Measurements from ENCODE around the gene TANC1.

The TANC1 gene

DNA sequence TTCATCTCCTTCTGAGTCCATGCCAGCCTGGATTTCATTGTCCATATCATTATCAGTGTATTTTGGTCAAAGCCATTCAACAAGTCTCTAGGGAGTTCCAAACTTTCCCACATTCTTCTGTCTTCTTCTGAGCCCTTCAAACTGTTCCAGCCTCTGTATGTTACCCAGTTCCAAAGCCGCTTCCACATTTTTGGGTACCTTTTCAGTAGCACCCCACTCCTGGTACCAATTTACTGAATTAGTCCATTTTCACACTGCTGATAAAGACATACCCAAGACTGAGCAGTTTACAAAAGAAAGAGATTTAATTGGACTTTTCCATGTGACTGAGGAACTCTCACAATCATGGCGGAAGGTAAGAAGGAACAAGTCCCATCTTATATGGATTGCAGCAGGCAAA, 47.4 kb downstream of the TANC1 start:
- WGBS, 2 donors (ENCODE audit: extremely low coverage in 2 of 2, insufficient read length in 2 of 2, insufficient replicate concordance in 1 of 2) = no CpG with 5 or more reads among the region's 2 CpGs
- Histone ChIP-seq H3K36me3 (replicated peaks in 1 of 2; ENCODE audit: control insufficient read depth in 2 of 2, insufficient read depth in 2 of 2, low read length in 2 of 2) (peaks cover 0 to 16% of the 10 kb centered on the region in 2 donors), H3K18ac (ENCODE audit: low read length) (no peak overlapping the region), H4K91ac (ENCODE audit: low read depth, low read length, poor library complexity) (no peak overlapping the region), H2AK5ac (ENCODE audit: low read depth, low read length) (no peak overlapping the region), H2AFZ (ENCODE audit: low read length) (no peak overlapping the region), H3K27ac (replicated peaks; ENCODE audit: low read length) (no peak overlapping the region), H3K79me1 (ENCODE audit: low read depth, low read length) (no peaks in the 10 kb centered on the region), H3K23ac (ENCODE audit: low read depth, low read length, poor library complexity) (no peak overlapping the region), H4K8ac (ENCODE audit: low read depth, low read length) (no peak overlapping the region), H3K4me3 (ENCODE audit: low read length in 2 of 2) (no peak overlapping the region), H3K27me3 (ENCODE audit: control insufficient read depth in 3 of 3, insufficient read depth in 3 of 3, low read depth in 1 of 3, low read length in 3 of 3) (peaks cover 0 to 3% (median 0%) of the 10 kb centered on the region in 3 experiments), H3K4me2 (ENCODE audit: insufficient read depth, low read length, poor library complexity, severe bottlenecking) (no peak overlapping the region), H3K9me3 (replicated peaks in 1 of 2; ENCODE audit: control insufficient read depth in 2 of 2, insufficient read depth in 1 of 2, low read depth in 1 of 2, low read length in 2 of 2) (peaks cover 5 to 33% of the 10 kb centered on the region in 2 donors), H3K9ac (ENCODE audit: low read depth, low read length, poor library complexity) (no peak overlapping the region), H2BK5ac (ENCODE audit: low read length) (no peak overlapping the region), H3K14ac (ENCODE audit: low read length) (no peak overlapping the region), H3K4me1 (ENCODE audit: control insufficient read depth in 2 of 2, insufficient read depth in 1 of 2, low read depth in 1 of 2, low read length in 2 of 2) (no peaks in the 10 kb centered on the region), H2BK15ac (ENCODE audit: low read length) (no peak overlapping the region), H3K4ac (ENCODE audit: low read length) (no peak overlapping the region), H2BK12ac (ENCODE audit: low read length) (no peak overlapping the region), H2BK120ac (ENCODE audit: low read depth, low read length) (no peak overlapping the region)
- no peak for DNase-seq (ENCODE audit: low spot score)

DNA sequence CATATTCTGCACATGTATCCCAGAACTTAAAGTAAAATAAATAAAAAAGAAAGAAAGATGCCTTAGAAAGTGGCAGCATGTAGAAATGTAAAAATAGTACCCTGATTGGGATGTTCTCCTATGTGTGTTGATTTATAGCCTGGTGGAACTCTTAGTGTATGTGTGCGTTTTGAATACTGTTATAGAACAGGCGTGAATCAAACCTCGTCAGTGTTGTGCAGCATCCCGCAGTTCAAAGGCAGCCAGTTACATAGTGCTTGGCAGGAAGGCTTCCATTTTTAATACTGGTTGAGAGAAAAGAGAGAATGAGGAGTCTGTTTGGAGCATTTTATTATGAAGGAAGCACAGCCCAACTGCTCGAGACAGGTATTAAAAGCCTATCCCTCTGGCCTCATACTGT, 49.4 kb downstream of the TANC1 start:
- no CpG with 5 or more reads among the region's 5 CpGs for WGBS, 2 donors (ENCODE audit: extremely low coverage in 2 of 2, insufficient read length in 2 of 2, insufficient replicate concordance in 1 of 2)
- H2BK5ac ChIP-seq (ENCODE audit: low read length) = no peak overlapping the region
- H3K4me1 ChIP-seq (ENCODE audit: control insufficient read depth in 2 of 2, insufficient read depth in 1 of 2, low read depth in 1 of 2, low read length in 2 of 2) = no peaks in the 10 kb centered on the region
- no peak overlapping the region for H2BK120ac ChIP-seq (ENCODE audit: low read depth, low read length)
- H3K4me3 ChIP-seq (ENCODE audit: low read length in 2 of 2) = no peak overlapping the region
- no peak overlapping the region for H3K27ac ChIP-seq (replicated peaks; ENCODE audit: low read length)
- H2BK12ac ChIP-seq (ENCODE audit: low read length) = no peak overlapping the region
- H3K14ac ChIP-seq (ENCODE audit: low read length) = no peak overlapping the region
- H3K23ac ChIP-seq (ENCODE audit: low read depth, low read length, poor library complexity) = no peak overlapping the region
- H3K9me3 ChIP-seq (replicated peaks in 1 of 2; ENCODE audit: control insufficient read depth in 2 of 2, insufficient read depth in 1 of 2, low read depth in 1 of 2, low read length in 2 of 2) = peaks cover 5 to 33% of the 10 kb centered on the region in 2 donors
- no peak overlapping the region for H3K4ac ChIP-seq (ENCODE audit: low read length)
- H3K27me3 ChIP-seq (ENCODE audit: control insufficient read depth in 3 of 3, insufficient read depth in 3 of 3, low read depth in 1 of 3, low read length in 3 of 3) = peaks cover 0 to 3% (median 0%) of the 10 kb centered on the region in 3 experiments
- H2BK15ac ChIP-seq (ENCODE audit: low read length) = no peak overlapping the region
- H3K79me1 ChIP-seq (ENCODE audit: low read depth, low read length) = no peaks in the 10 kb centered on the region
- H4K91ac ChIP-seq (ENCODE audit: low read depth, low read length, poor library complexity) = no peak overlapping the region
- H3K4me2 ChIP-seq (ENCODE audit: insufficient read depth, low read length, poor library complexity, severe bottlenecking) = no peak overlapping the region
- H3K18ac ChIP-seq (ENCODE audit: low read length) = no peak overlapping the region
- H2AK5ac ChIP-seq (ENCODE audit: low read depth, low read length) = no peak overlapping the region
- peaks cover 0 to 6% of the 10 kb centered on the region in 2 donors for H3K36me3 ChIP-seq (replicated peaks in 1 of 2; ENCODE audit: control insufficient read depth in 2 of 2, insufficient read depth in 2 of 2, low read length in 2 of 2)
- H4K8ac ChIP-seq (ENCODE audit: low read depth, low read length) = no peak overlapping the region
- H2AFZ ChIP-seq (ENCODE audit: low read length) = no peak overlapping the region
- no peak overlapping the region for H3K9ac ChIP-seq (ENCODE audit: low read depth, low read length, poor library complexity)
- DNase-seq (ENCODE audit: low spot score) = no peak

DNA sequence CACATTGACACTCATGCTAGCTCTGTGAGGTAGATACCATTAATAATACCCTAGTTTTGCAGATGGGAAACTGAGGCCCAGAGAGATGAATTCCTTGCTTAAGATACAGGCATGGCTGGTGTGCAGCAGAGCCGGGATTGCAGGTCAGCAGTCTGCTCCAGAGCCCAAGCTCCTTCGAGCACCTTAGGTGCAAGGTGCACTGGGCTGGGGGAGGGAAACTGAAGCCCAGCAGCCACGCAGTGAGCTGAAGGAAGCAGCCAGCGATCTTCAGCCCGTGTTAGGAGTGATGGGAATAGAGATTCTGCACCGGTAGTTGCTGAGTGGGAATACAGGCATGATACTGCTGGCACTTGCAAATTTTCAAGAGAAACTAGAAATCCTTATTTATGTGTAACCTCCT, 50.6 kb downstream of the TANC1 start:
- H3K4me2 ChIP-seq (ENCODE audit: insufficient read depth, low read length, poor library complexity, severe bottlenecking) = no peak overlapping the region
- H3K9me3 ChIP-seq (replicated peaks in 1 of 2; ENCODE audit: control insufficient read depth in 2 of 2, insufficient read depth in 1 of 2, low read depth in 1 of 2, low read length in 2 of 2) = peaks cover 4 to 22% of the 10 kb centered on the region in 2 donors
- H2BK12ac ChIP-seq (ENCODE audit: low read length) = no peak overlapping the region
- H4K91ac ChIP-seq (ENCODE audit: low read depth, low read length, poor library complexity) = no peak overlapping the region
- peaks cover 0 to 3% (median 0%) of the 10 kb centered on the region in 3 experiments for H3K27me3 ChIP-seq (ENCODE audit: control insufficient read depth in 3 of 3, insufficient read depth in 3 of 3, low read depth in 1 of 3, low read length in 3 of 3)
- no peak for DNase-seq (ENCODE audit: low spot score)
- H3K18ac ChIP-seq (ENCODE audit: low read length) = no peak overlapping the region
- H2AK5ac ChIP-seq (ENCODE audit: low read depth, low read length) = no peak overlapping the region
- no peak overlapping the region for H3K27ac ChIP-seq (replicated peaks; ENCODE audit: low read length)
- no peak overlapping the region for H3K14ac ChIP-seq (ENCODE audit: low read length)
- no peaks in the 10 kb centered on the region for H3K4me1 ChIP-seq (ENCODE audit: control insufficient read depth in 2 of 2, insufficient read depth in 1 of 2, low read depth in 1 of 2, low read length in 2 of 2)
- no peak overlapping the region for H2BK15ac ChIP-seq (ENCODE audit: low read length)
- no peak overlapping the region for H2BK120ac ChIP-seq (ENCODE audit: low read depth, low read length)
- H2AFZ ChIP-seq (ENCODE audit: low read length) = no peak overlapping the region
- WGBS, 2 donors (ENCODE audit: extremely low coverage in 2 of 2, insufficient read length in 2 of 2, insufficient replicate concordance in 1 of 2) = no CpG with 5 or more reads among the region's 6 CpGs
- H4K8ac ChIP-seq (ENCODE audit: low read depth, low read length) = no peak overlapping the region
- H3K4ac ChIP-seq (ENCODE audit: low read length) = no peak overlapping the region
- no peak overlapping the region for H3K4me3 ChIP-seq (ENCODE audit: low read length in 2 of 2)
- H2BK5ac ChIP-seq (ENCODE audit: low read length) = no peak overlapping the region
- no peak overlapping the region for H3K23ac ChIP-seq (ENCODE audit: low read depth, low read length, poor library complexity)
- H3K9ac ChIP-seq (ENCODE audit: low read depth, low read length, poor library complexity) = peak overlapping the region; percentile 9
- no peaks in the 10 kb centered on the region for H3K79me1 ChIP-seq (ENCODE audit: low read depth, low read length)
- H3K36me3 ChIP-seq (replicated peaks in 1 of 2; ENCODE audit: control insufficient read depth in 2 of 2, insufficient read depth in 2 of 2, low read length in 2 of 2) = no peaks in the 10 kb centered on the region

DNA sequence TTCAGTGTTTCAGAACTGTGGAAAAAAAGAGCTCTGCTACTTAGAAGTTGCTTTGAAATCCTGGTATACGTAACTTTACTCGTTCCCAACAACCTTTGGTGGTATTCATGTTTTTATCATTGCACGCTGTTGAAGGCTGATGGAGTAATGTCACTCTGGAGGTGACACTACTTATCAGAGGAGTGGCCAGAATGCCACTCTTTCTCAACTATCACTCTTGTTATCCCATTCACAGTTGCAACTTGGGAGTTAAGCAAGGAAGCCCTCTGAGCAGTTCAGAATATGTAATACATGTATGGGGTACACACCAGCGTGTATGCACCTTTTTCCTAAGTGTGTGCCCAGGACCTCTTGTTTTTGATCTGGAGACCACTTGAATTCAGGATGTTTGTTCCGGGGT, 53.6 kb downstream of the TANC1 start:
- Histone ChIP-seq H3K79me1 (ENCODE audit: low read depth, low read length) (no peaks in the 10 kb centered on the region), H2BK12ac (ENCODE audit: low read length) (no peak overlapping the region), H3K14ac (ENCODE audit: low read length) (no peak overlapping the region), H3K18ac (ENCODE audit: low read length) (no peak overlapping the region), H3K9ac (ENCODE audit: low read depth, low read length, poor library complexity) (no peak overlapping the region), H2BK5ac (ENCODE audit: low read length) (no peak overlapping the region), H2AFZ (ENCODE audit: low read length) (no peak overlapping the region), H3K9me3 (replicated peaks in 1 of 2; ENCODE audit: control insufficient read depth in 2 of 2, insufficient read depth in 1 of 2, low read depth in 1 of 2, low read length in 2 of 2) (no peaks in the 10 kb centered on the region), H3K36me3 (replicated peaks in 1 of 2; ENCODE audit: control insufficient read depth in 2 of 2, insufficient read depth in 2 of 2, low read length in 2 of 2) (no peaks in the 10 kb centered on the region), H3K27me3 (ENCODE audit: control insufficient read depth in 3 of 3, insufficient read depth in 3 of 3, low read depth in 1 of 3, low read length in 3 of 3) (peaks cover 0 to 3% (median 0%) of the 10 kb centered on the region in 3 experiments), H3K4me3 (ENCODE audit: low read length in 2 of 2) (no peak overlapping the region), H4K8ac (ENCODE audit: low read depth, low read length) (no peak overlapping the region), H3K23ac (ENCODE audit: low read depth, low read length, poor library complexity) (no peak overlapping the region), H2BK15ac (ENCODE audit: low read length) (no peak overlapping the region), H2AK5ac (ENCODE audit: low read depth, low read length) (no peak overlapping the region), H3K4me2 (ENCODE audit: insufficient read depth, low read length, poor library complexity, severe bottlenecking) (no peak overlapping the region), H3K4me1 (ENCODE audit: control insufficient read depth in 2 of 2, insufficient read depth in 1 of 2, low read depth in 1 of 2, low read length in 2 of 2) (no peaks in the 10 kb centered on the region), H3K4ac (ENCODE audit: low read length) (no peak overlapping the region), H2BK120ac (ENCODE audit: low read depth, low read length) (no peak overlapping the region), H4K91ac (ENCODE audit: low read depth, low read length, poor library complexity) (no peak overlapping the region), H3K27ac (replicated peaks; ENCODE audit: low read length) (no peak overlapping the region)
- no peak for DNase-seq (ENCODE audit: low spot score)
- no CpG with 5 or more reads among the region's 5 CpGs for WGBS, 2 donors (ENCODE audit: extremely low coverage in 2 of 2, insufficient read length in 2 of 2, insufficient replicate concordance in 1 of 2)
